IMR-90 (cell line): Measurements from ENCODE around the gene ZNF398. TPM values are rescaled to one million over a fixed set of nuclear protein-coding genes. Genes with fewer than 3 reads are reported as not detected.

ENCODE experiments used
- ATAC-seq: fragments of 200-7000 bp; cut with Tn5 transposase; 2 replicates; pipeline ENCODE4 v1.9.1; 2020; ENCODE audit warnings: low read depth, mild to moderate bottlenecking, moderate library complexity
- BruUV-seq: library from RNA; stranded (reverse); fragments of 400-500 nt; replicated peaks from 2 replicates; lab custom pipeline; 2021; lab: Mats Ljungman, UMichigan
- CTCF ChIA-PET: fragments of 300-600 bp; formaldehyde crosslinking; extraction: SDS; loops from one replicate; lab custom pipeline; 2021; ENCODE audit warnings: antibody characterized with exemption; lab: Yijun Ruan, JAX
- POLR2A ChIA-PET: fragments of 300-600 bp; sonication (Branson Sonifier 250); formaldehyde crosslinking; loops from one replicate; lab custom pipeline; 2022; ENCODE audit warnings: antibody characterized with exemption; ENCODE audit not compliant: unreplicated experiment; lab: Charles Lee
- DNase-seq: peaks from one replicate; pipeline ENCODE4 v3.0.0; 2013
- H2AFZ ChIP-seq: replicated peaks from 2 replicates; pipeline ENCODE3; 2013; ENCODE audit warnings: low read length, mild to moderate bottlenecking; ENCODE audit not compliant: poor library complexity
- H2AK5ac ChIP-seq: 2 replicates; pipeline ENCODE4 v1.6.1; 2013; ENCODE audit warnings: low read depth, low read length, inconsistent platforms
- H2AK9ac ChIP-seq: replicated peaks from 2 replicates; pipeline ENCODE3; 2013; ENCODE audit warnings: mild to moderate bottlenecking, low read depth, low read length, moderate library complexity; ENCODE audit not compliant: poor library complexity
- H2BK120ac ChIP-seq: 2 replicates; pipeline ENCODE4 v1.6.1; 2013; ENCODE audit warnings: low read depth, low read length, inconsistent platforms
- H2BK15ac ChIP-seq: 3 replicates; pipeline ENCODE4 v1.6.1; 2013; ENCODE audit warnings: low read depth, low read length, inconsistent platforms
- H2BK20ac ChIP-seq: 2 replicates; pipeline ENCODE4 v1.6.1; 2013; ENCODE audit warnings: low read depth, mild to moderate bottlenecking, inconsistent platforms, low read length, moderate library complexity
- H2BK5ac ChIP-seq: 2 replicates; pipeline ENCODE4 v1.6.1; 2013; ENCODE audit warnings: mild to moderate bottlenecking, low read depth, low read length, inconsistent platforms; ENCODE audit not compliant: poor library complexity, severe bottlenecking
- H3K14ac ChIP-seq: replicated peaks from 2 replicates; pipeline ENCODE4 v1.6.1; 2013; ENCODE audit warnings: low read depth, low read length, inconsistent platforms
- H3K18ac ChIP-seq: 2 replicates; pipeline ENCODE4 v1.6.1; 2013; ENCODE audit warnings: low read depth, low read length, control low read depth
- H3K23ac ChIP-seq: 2 replicates; pipeline ENCODE4 v1.6.1; 2013; ENCODE audit warnings: low read depth, low read length, inconsistent platforms
- H3K27ac ChIP-seq: 2 replicates; pipeline ENCODE4 v1.5.1; 2013; ENCODE audit warnings: mild to moderate bottlenecking, control low read depth, low read length; ENCODE audit not compliant: insufficient read depth
- H3K27me3 ChIP-seq: 2 replicates; pipeline ENCODE4 v1.6.1; 2013; ENCODE audit warnings: low read length; ENCODE audit not compliant: control insufficient read depth, insufficient read depth
- H3K36me3 ChIP-seq: 2 replicates; pipeline ENCODE4 v1.6.1; 2013; ENCODE audit warnings: low read length, mixed read lengths; ENCODE audit not compliant: control insufficient read depth, insufficient read depth
- H3K4ac ChIP-seq: 2 replicates; pipeline ENCODE4 v1.6.1; 2013; ENCODE audit warnings: low read depth, low read length, inconsistent platforms
- H3K4me1 ChIP-seq: 2 replicates; pipeline ENCODE4 v1.6.1; 2013; ENCODE audit warnings: low read length, mixed read lengths; ENCODE audit not compliant: control insufficient read depth, insufficient read depth
- H3K4me2 ChIP-seq: 2 replicates; pipeline ENCODE4 v1.6.1; 2013; ENCODE audit warnings: low read depth, mild to moderate bottlenecking, control low read depth, low read length, moderate library complexity
- H3K4me3 ChIP-seq: 2 replicates; pipeline ENCODE4 v1.5.1; 2013; ENCODE audit warnings: low read depth, mild to moderate bottlenecking, control low read depth, low read length, moderate library complexity; ENCODE audit not compliant: insufficient read depth
- H3K56ac ChIP-seq: 2 replicates; pipeline ENCODE4 v1.6.1; 2013; ENCODE audit warnings: low read length, inconsistent platforms; ENCODE audit not compliant: insufficient read depth; ENCODE audit errors: extremely low read depth
- H3K79me1 ChIP-seq, 2 experiments: 2 replicates each; pipeline ENCODE4 v1.6.1; 2013; ENCODE audit warnings: low read length in 2 of 2, inconsistent platforms in 1 of 2, low read depth in 1 of 2
- H3K9ac ChIP-seq: 2 replicates; pipeline ENCODE4 v1.6.1; 2013; ENCODE audit warnings: low read depth, low read length, control low read depth
- H3K9me1 ChIP-seq: 2 replicates; pipeline ENCODE4 v1.6.1; 2013; ENCODE audit warnings: low read length, inconsistent platforms; ENCODE audit not compliant: insufficient read depth
- H3K9me3 ChIP-seq: 2 replicates; pipeline ENCODE4 v1.6.1; 2013; ENCODE audit warnings: low read length; ENCODE audit not compliant: control insufficient read depth, insufficient read depth
- H4K20me1 ChIP-seq: 2 replicates; pipeline ENCODE4 v1.6.1; 2013; ENCODE audit warnings: low read length, inconsistent platforms; ENCODE audit not compliant: insufficient read depth
- H4K5ac ChIP-seq: 2 replicates; pipeline ENCODE4 v1.6.1; 2013; ENCODE audit warnings: mild to moderate bottlenecking, low read depth, low read length, control low read depth
- H4K8ac ChIP-seq, 2 experiments: 2 replicates each; pipeline ENCODE4 v1.6.1; 2013; ENCODE audit warnings: low read depth in 2 of 2, low read length in 2 of 2, control low read depth in 1 of 2, inconsistent platforms in 1 of 2
- H4K91ac ChIP-seq: 2 replicates; pipeline ENCODE4 v1.6.1; 2013; ENCODE audit warnings: low read depth, low read length, inconsistent platforms; ENCODE audit not compliant: insufficient read depth
- CHD1 ChIP-seq: IDR thresholded peaks from 2 replicates; pipeline ENCODE4 v1.6.1; 2012; ENCODE audit warnings: low read depth, low read length, improper control_type of control experiment
- FOS ChIP-seq: fragments of 150-350 bp; IDR thresholded peaks from 2 replicates; pipeline ENCODE4 v1.6.1; 2016; ENCODE audit warnings: low read depth, low read length
- MAFK ChIP-seq: IDR thresholded peaks from 2 replicates; pipeline ENCODE4 v1.6.1; 2012; ENCODE audit warnings: low read depth, low read length, improper control_type of control experiment
- MAZ ChIP-seq: IDR thresholded peaks from 2 replicates; pipeline ENCODE4 v1.6.1; 2012; ENCODE audit warnings: low read depth, mild to moderate bottlenecking, low read length, improper control_type of control experiment, moderate library complexity, borderline replicate concordance
- NFE2L2 ChIP-seq: fragments of 150-350 bp; IDR thresholded peaks from 2 replicates; pipeline ENCODE4 v1.6.1; 2016; ENCODE audit warnings: low read depth, mild to moderate bottlenecking, low read length
- POLR2A ChIP-seq: IDR thresholded peaks from 2 replicates; pipeline ENCODE4 v1.6.1; 2012; ENCODE audit warnings: mild to moderate bottlenecking, low read depth, low read length
- RAD21 ChIP-seq: IDR thresholded peaks from 2 replicates; pipeline ENCODE4 v1.6.1; 2012; ENCODE audit warnings: low read length, improper control_type of control experiment
- RCOR1 ChIP-seq: IDR thresholded peaks from 2 replicates; pipeline ENCODE4 v1.6.1; 2012; ENCODE audit warnings: mild to moderate bottlenecking, low read length, improper control_type of control experiment; ENCODE audit not compliant: insufficient replicate concordance
- RFX5 ChIP-seq: IDR thresholded peaks from 2 replicates; pipeline ENCODE4 v1.8.0; 2012; ENCODE audit warnings: low read depth, mild to moderate bottlenecking, low read length, moderate library complexity
- SMC3 ChIP-seq: fragments of 150-350 bp; IDR thresholded peaks from 2 replicates; pipeline ENCODE4 v1.6.1; 2016; ENCODE audit warnings: low read depth, mild to moderate bottlenecking, antibody characterized with exemption, low read length, moderate library complexity
- WGBS, 2 experiments: methylation state at CpG; one replicate each; pipeline versions ENCODE4 v1.1.5 to v1.1.7; 2013; ENCODE audit warnings: missing lambda C conversion rate in 2 of 2; ENCODE audit not compliant: insufficient read length in 1 of 2; ENCODE audit errors: extremely low coverage in 2 of 2; 5-methylcytosine and 5-hydroxymethylcytosine counted together
- dilution Hi-C: fragments of 300-500 bp; cut with HindIII; formaldehyde crosslinking; loops from one replicate; pipeline ENCODE4 v1.14.3; 2018; ENCODE audit warnings: low sequenced_read_pairs; ENCODE audit not compliant: unreplicated experiment
- in situ Hi-C: fragments of 300-500 bp; cut with MboI; formaldehyde crosslinking; loops from 3 replicates; pipeline ENCODE4 v1.14.3; 2019; ENCODE audit warnings: low sequenced_read_pairs, inconsistent platforms, mixed read lengths
- intact Hi-C: fragments of 100-400 bp; cut with micrococcal nuclease; formaldehyde crosslinking; loops from 2 replicates; pipeline ENCODE4 v1.10.0; 2022
- polyA plus RNA-seq, 3 experiments: library from polyadenylated mRNA; depleted of rRNA; stranded (reverse); fragments of >200 nt; gene quantifications; 2 replicates each; pipeline ENCODE4 v1.2.3, GENCODE V29; 2012; ENCODE audit warnings: low replicate concordance in 1 of 3
- total RNA-seq: library from RNA; depleted of rRNA; stranded (reverse); fragments of >200 nt; gene quantifications from 2 replicates; pipeline ENCODE4 v1.2.3, GENCODE V29; 2012

The ZNF398 gene
- total and polyA plus RNA-seq, 2 of the 4 experiments (the other 2 are of a cell fraction) = 5.7 to 7.9 TPM

DNA sequence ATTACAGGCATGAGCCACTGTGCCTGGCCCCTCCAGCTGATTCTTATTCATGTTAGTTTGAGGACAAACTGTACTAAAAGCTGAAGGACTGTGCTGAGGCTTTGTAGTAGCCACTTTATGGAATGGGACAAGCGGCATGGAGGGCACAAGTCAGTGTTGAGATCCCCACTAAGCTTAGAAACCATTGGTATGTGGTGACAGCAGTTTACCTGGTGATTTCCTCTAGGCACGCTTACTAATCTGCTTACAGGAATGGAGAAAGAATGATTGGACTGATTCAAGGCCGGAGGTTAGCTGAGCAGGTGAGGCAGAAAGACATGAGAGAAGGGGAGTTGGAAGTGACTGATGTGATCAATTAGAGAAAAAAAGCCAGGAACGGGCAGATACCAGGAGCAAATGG is 3.7 kb downstream of the ZNF398 start:
- H3K27me3 ChIP-seq = no peaks in the 10 kb centered on the region
- no peak overlapping the region for H3K14ac ChIP-seq
- intact Hi-C loops = no loop called here
- 100% methylated on average over 2 of the region's 4 CpGs; no CpG with 5 or more reads in 1 of the 2 experiments for WGBS, 2 experiments
- peaks cover 17% of the 10 kb centered on the region for H3K36me3 ChIP-seq
- H3K27ac ChIP-seq = no peak overlapping the region
- H3K23ac ChIP-seq = no peak overlapping the region
- no peak for ATAC-seq
- H3K9ac ChIP-seq = no peak overlapping the region
- no peak overlapping the region for H3K56ac ChIP-seq
- peaks cover 30% of the 10 kb centered on the region for H4K20me1 ChIP-seq
- H2AFZ ChIP-seq = no peak overlapping the region
- TF ChIP-seq RCOR1 = no peak
- TF ChIP-seq MAZ = no peak
- TF ChIP-seq NFE2L2 = no peak
- no peak for TF ChIP-seq RFX5
- no peak for TF ChIP-seq FOS
- no peak for TF ChIP-seq CHD1
- no peak for TF ChIP-seq SMC3
- TF ChIP-seq POLR2A = no peak
- TF ChIP-seq MAFK = no peak
- no peak for TF ChIP-seq RAD21
- no peak for DNase-seq
- peaks cover 10% of the 10 kb centered on the region for H3K9me1 ChIP-seq
- no peak overlapping the region for H2AK5ac ChIP-seq
- no peak overlapping the region for H3K4me2 ChIP-seq
- H2BK20ac ChIP-seq = no peak overlapping the region
- H3K4ac ChIP-seq = no peak overlapping the region
- in situ Hi-C loops = no loop called here
- H4K8ac ChIP-seq = no peak overlapping the region
- no peak overlapping the region for H3K4me3 ChIP-seq
- no peak overlapping the region for H4K91ac ChIP-seq
- H2BK5ac ChIP-seq = no peak overlapping the region
- H4K5ac ChIP-seq = no peak overlapping the region
- no peaks in the 10 kb centered on the region for H3K9me3 ChIP-seq
- dilution Hi-C loops = no loop called here
- BruUV-seq = no TSS peak
- H2AK9ac ChIP-seq = no peak overlapping the region
- H3K18ac ChIP-seq = no peak overlapping the region
- no peak overlapping the region for H2BK120ac ChIP-seq
- H3K4me1 ChIP-seq = 0 out of 2 replicates have a peak, but pooled peaks cover 2% of the 10 kb centered on the region
- no peak overlapping the region for H2BK15ac ChIP-seq
- POLR2A ChIA-PET = no interaction called here
- peaks cover 18 to 48% of the 10 kb centered on the region in 2 experiments for H3K79me1 ChIP-seq
- CTCF ChIA-PET = interaction anchor here (0.7 to 1.6 kb wide), 2 partner anchors 15 to 475 kb away, joined by 4 read pairs; no protein-coding TSS in a partner anchor
